Measurements from ENCODE around the gene TCEA2.
A peak's percentile ranks its signal among the peaks of the same experiment; 100 is the strongest.

TCEA2 gene

DNA sequence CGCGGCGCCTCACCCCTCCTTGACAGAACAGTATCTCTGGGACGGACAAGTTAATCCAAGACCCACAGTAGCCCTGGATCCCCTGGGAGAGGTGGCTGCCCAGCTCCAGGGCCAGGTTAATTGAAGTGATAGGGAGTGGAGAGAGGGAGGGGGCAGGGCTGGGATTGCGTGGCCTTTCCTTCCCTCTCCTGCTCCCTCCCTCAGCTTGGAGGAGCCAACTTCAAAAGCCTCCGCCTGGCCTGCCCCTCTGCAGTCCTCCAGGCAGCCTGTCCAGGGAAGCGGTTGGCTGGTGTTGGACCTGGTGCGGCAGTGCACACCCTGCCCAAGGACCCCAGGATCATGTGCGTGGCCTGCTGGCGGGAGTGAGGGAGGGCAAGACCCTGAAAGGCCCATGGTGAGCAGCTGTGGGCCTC lies 27.1 kb upstream of the TCEA2 start, which contains the start of gene C20orf204:
TSS of gene C20orf204 (plus strand) at position 250 of the 413 bp plus-strand sequence. CDS start at position 392, 142 bp downstream.
- DNase-seq (ENCODE audit: low read depth in 2 of 2), result no peak

DNA sequence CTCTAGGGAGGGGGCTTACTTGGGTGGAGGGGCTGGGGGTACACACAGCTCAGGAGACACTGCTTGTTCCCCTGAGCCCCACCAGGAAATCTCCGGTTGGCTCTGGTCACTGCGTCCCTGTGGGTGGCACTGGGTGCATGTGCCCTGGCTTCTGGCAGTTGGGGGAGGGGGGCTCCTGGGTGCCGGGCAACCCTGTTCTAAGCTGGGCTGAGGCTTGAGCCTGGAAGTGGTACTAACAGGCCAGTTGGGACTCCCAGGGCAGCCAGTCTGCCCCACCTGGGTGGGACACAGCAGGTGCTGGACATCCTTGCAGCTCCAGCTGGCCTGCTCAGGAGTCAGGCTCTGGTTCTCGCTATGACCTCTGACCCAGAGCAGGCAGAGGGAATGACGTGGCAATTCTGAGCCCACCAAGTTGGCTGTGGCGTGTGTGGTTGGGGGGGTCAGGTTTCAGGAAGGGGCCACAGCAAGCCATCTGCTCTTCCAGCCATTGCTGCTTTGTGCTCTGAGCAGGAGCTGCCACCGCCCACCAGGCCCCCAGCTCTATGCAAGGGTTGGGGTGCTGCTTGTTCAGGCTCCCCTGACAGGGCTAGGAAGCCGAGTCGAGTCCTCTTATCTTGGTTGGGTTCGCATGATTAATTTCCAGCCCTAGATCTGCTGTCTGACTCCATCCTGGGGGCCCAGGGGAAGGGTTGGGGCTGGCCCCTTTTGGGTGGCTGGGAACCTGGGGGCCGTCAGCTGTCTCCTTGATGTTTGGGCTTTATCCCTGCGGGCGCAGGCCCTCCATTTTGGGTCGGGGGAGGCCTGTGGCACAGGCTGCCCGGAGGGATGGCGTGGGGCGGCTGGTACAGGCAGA lies 26.4 kb upstream of the TCEA2 start:
- DNase-seq (ENCODE audit: low read depth in 2 of 2), result no peak

DNA sequence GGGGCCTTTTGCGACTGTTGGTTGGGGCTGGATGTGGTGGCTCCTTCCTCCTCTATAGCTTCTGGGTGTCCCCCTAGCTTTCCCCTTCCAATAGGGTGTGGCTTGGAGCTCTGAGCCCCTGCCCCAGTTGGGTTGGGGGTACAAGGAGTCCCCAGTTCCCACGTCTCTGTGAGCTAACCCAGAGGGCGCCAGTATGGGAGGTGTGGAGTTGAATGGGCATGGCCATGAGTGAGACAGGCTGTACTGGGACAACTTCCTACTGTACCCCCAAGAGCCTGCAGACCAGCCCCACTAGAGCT lies 25.9 kb upstream of the TCEA2 start:
- DNase-seq (ENCODE audit: low read depth in 2 of 2), result no peak

DNA sequence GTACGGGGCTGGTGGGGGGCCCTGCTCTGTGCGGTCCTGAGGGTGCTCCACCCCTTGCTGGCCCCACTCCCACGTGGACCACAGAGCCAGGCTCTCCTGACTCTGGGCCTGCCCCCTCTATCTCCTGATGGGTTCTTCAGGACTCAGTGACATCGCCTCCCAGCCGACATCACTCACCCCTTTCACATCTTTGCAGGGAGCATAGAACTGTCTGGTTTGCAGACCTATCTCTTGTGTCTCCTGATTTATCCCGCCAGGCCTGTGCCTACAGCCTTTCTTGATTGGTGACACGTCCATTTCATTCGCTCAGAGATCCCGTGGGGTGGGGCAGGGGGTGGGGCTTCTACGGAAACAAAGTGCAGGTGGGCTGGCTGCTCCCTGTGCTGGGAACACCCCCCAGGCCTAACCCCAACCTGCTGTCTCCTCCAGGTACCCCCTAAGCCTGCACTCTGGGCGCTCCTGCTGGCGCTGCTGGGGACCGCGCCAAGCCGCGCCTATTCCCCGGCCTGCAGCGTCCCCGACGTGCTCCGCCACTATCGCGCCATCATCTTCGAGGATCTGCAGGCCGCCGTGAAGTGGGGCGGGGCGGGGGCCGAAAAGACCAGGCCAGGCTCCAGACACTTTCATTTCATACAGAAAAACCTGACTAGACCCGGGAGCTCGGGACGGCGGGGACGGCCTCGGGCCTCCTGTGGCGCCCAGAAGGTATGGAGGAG lies 25.3 kb upstream of the TCEA2 start:
- no peak for DNase-seq (ENCODE audit: low read depth in 2 of 2)

DNA sequence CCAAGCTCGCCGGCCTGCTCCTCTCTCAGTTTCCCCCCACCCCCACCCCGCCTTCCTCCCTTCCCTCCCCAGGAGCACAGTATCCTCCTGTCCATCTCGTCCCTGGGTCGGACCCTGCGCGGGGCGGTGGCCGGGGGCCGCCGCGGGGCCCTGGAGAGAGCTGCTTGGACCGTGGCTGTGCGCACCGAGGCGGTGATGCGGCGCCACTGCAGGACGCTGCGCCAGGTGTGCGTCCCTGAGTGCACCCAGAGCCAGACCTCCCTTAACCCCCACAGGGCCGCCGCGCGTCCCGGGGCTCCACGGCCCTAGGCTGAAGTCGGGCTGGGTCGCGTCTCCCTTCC lies 24.8 kb upstream of the TCEA2 start:
- DNase-seq (ENCODE audit: low read depth in 2 of 2), result no peak

DNA sequence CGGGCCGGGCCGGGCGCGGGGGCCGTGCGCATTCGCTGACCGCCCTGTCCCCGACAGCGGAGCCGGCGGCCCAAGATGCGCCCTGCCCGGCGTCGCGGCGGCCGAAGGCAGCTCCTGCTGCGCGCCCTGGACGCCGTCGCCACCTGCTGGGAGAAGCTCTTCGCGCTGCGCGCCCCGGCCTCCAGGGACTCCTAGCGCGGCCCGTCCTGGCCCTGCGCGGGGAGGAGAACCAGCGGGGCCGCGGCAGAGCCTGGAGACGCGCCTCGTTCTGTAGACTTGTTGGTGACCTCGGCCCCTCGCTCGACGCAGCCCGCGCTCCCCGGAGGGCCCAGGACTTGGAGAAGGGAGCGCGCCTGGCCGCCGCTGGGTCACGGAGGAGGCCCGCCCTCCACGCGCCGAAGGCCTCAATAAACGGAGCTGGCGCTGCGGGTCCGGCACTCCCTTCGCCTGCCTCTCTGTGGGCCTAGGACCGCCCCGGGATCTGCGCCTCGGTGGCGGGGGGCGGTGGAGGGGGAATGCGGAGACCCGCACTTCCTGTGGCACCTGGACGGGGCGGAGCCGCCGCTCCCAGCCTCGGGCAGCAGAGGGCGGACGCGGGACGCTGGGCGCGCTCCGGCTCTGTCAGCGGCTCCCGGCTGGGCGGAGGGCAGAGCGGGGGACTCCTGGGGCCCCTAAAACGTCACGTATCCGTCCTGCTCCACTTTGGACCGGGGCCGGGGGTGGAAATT lies 24.3 kb upstream of the TCEA2 start:
- DNase-seq (ENCODE audit: low read depth in 2 of 2), result peak; percentile 46 to 63

DNA sequence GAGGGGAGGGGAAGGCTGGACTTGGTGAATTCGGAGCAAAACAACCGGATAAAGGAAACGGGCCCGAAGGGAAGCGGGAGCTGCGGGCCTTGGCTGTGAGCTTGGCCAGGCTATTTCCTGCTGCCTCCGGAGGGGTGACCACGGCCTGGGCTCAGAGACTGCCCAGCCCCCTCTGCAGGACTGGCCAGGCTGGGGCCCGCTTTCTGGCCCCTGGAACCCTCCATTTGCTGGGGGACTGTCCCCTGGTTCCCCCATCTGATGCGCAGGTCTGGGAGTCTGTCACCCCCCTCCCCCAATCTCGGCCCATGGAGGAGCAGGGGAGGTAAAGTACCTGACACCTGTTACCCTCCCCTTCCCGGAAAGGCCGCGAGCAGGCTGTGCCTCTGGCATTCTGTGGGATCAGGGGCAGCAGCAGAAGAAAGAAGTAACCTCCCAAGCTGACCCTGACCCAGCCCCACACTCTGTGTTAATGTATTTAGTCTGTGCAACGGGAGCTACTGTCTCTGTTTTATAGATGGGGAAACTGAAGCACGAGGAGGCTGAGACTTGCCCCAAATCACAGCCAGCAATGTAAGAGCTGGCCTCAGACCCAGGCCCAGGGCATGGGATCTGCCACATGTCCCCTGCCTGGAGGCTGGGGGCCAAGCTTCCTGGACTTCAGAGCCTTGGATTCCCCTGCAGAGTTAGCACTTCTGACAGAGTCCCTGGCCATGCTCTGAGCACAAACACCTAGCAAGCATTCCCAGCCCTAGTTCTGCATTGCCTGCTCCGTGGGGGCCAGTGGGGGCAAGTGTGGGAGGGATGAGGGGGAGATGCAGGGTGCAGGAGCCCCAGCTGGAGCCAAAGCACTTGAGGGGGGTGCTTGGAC lies 23.5 kb upstream of the TCEA2 start:
- no peak for DNase-seq (ENCODE audit: low read depth in 2 of 2)

DNA sequence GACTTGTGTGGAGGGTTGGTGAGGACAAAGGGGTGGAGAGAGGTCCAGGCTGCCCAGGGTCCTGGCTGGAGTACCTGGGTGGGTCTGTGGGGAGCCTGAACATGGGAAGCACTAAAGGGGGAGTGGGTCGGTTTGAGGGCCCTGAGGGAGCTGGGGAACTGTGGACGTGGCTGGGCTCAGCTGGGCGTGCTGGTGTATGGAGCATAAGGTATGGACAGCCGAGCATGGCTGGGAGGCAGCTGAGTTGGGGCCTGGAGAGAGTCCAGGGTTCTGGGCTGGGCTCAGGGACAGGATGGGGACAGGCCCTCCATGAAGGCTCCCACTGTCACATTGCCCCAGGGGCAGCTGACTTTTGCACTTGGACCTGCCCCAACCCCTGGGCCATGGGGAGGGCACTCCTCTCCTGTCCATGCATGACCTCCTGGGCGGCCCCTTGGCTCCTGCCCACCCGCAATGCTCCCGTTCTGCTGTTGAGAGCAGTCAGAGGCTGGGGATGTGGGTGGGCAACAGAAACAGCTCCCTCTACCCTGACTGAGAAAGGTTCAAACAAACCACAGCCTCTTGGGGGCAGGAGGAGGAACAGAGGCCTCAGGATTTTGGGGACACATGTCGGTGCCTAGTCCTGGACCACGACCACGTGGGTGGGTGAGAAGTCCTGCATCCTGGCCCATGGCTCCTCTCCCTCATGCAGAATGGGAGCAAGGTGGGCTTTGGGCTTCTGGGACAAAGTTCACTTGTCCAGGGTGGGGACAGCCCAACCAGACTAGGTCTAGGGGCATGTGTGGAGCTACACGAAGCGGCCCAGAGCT lies 22.6 kb upstream of the TCEA2 start:
- no peak for DNase-seq (ENCODE audit: low read depth in 2 of 2)

DNA sequence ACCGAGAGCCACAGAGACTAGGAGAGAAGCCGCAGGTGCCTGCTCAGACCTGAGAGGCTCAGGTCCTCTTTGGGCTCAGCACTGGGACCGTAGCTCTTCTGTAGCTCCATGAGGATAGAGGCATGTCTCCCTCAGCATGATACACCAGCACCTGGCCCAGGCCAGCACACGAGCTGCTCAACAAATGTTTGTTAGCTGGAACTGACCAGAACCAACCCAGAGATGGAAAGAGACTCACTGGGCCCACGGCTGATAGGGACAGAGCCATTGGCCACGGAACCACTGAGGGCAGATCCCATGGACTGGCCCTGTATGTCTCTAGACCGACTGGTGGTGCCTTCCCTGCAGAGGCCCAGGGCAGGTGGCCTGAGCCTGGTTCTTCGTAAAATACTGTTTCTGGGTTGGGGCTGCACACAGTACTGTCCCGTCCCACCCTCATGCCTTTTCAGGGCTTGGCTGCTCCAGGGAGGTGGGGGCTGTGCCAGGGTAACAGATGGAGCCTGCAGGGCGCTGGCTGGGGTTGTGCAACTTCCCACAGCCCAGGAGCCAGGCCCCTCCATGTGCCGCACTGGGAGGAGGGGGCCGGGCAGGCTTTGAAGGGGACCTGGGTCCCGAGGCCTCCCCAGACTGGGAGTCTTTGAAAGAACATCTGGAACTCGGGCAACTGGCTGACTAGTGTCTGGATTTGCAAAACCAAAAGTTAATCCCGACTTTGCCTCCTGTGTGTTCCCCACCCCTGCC lies 21.8 kb upstream of the TCEA2 start:
- no peak for DNase-seq (ENCODE audit: low read depth in 2 of 2)

DNA sequence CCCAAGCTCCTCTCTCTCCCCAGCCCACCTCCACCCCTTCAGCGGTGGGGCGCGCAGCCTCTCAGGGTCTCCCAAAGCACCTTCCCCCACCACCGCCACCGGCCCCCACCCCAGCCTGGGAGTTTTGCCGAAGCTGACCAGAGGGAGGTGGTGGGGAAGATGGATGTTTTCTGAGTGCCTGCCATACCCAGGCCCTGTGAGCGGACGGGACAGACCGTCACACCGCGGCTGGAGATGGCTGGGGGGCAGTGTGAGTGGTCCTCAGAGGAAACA lies 21.3 kb upstream of the TCEA2 start:
- no peak for DNase-seq (ENCODE audit: low read depth in 2 of 2)

DNA sequence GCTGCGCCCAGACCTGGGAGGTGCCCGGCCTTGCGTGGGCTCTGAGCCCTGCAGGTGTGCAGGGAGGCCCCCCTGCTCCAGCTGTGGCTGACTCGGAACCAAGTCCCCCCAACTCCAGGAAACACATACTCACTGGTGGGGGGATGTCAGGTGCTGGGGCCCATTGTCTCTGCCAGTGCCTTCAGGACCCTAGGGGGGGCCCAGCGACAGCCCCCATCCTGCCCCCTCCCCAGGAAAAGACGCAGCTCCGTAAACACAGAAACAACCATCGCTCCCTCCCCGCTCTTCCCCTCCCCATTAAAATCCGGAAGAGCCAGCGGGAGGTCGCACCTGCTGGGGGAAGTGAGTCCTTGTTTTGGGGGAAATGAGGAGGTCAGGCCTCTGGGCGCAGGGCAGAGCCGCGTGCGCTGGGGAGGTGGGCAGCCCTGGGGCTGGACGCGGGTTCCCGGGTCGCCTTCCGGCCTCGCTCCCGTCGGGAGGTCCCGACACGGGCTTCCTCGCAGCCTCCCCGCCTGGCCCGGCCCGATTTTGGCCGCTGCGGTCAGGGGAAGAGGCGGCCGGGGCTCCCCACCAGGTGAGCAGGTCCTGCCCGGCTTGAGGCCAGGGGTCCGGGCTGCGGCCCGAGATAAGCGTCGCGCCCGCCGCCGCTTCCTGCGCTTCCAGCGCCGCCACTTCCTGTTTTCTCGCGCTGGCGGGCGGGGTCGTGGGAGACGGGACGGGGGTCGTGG lies 20.8 kb upstream of the TCEA2 start:
- no peak for DNase-seq (ENCODE audit: low read depth in 2 of 2)

DNA sequence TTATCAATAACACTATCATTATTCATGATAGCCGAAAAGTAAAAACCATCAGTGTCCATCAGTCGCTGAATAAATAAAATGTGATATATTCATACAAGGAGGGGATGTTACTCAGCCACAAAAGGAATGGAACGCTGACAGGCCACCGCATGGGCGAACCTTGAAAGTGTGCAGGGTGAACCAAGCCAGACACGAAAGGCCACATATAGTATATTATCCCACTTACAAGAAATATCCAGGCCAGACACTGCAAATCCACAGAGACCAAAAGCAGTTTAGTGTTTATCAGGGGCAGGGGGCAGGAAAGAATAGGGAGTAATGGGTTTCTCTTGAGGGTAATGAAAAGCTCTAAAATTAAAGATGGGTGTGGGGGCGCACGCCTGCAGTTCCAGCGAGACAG lies 19.2 kb upstream of the TCEA2 start:
- DNase-seq (ENCODE audit: low read depth in 2 of 2), result no peak

DNA sequence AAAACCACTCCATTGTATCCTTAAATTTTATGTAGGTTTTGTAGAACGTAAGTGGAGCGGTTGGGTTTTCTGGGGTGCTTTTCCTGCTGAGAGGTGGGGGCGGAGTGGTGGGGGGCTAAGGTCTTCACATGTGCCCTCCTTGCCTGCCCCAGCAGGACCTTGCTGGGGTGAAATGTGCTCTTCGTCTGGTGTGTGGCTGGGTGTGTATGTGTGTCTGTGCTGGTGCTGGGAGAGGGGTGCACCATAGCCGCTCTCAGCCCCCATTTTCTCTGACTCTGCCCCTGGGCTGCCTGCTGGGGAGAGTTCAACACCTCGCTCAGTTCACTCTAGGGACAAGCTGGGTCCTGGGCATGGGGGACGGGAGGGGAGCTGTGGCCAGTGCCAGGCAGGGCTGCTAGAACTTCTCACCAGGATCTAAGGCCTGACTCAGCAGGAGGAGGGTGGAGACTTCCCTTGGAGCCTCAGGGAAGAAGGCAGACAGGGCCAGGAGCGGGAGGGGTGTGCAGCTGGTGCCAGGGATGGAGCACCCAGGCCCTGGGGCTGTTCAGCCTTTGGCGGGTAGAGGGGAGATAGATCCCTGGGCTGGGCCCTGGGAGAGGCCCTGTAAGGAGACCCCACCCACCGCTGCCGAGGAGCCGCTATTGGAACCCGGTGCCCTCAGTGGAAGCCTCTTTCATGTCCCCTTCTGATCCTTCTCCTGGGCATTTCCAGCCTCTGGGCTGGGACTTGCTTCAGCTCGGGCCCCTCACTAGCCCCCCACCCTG lies 18.3 kb upstream of the TCEA2 start:
- DNase-seq (ENCODE audit: low read depth in 2 of 2), result no peak

DNA sequence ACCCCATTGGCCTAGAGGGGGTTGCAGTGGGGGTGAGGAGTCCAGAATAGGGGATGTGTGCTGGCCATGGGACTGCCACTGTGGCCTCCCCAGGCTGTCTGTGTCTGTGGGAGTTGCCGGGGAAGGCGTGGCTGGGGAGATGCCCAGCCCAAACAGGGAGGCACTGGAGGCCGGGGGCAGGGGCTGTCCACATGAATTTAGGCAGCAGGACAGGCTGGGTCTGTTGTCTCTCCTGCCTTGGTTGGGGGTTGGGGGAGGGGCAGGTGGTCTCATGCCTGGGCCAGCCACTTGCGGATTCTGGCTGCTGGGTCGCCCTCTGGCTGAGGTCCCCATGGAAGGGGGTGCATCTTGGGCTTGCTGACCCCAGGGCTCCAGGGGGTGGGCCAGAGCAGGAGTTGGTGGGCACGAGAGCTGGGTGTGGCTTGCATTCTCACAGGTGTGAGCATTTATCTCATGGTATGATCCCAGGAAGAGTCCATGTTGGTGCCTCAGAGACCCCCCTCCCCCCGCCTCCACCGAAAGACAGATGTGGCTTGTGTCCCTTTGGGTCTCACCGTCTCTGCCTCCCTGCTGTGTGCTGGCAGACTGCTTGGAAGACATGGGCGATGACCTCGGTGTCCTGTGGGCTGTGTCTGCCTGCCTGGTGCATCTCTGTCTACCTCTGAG lies 17.5 kb upstream of the TCEA2 start:
- DNase-seq (ENCODE audit: low read depth in 2 of 2), result no peak

DNA sequence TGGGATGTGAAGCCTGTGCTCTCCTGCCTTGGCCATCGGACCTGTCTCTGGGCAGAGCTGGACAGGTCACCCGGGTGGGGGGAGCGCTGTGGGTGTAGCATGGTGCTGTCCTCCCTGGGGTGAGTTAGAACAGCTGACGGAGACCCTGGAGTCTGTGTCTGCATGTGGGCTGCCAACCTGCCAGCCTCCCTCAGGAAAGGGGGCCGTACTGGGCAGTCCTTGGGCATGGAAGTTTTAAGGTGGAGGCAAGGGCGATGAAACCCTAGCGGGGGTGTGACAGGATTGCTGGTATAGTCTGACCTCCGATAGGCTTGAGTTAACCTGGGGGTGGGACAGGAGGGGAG lies 16.0 kb upstream of the TCEA2 start:
- DNase-seq (ENCODE audit: low read depth in 2 of 2), result no peak

DNA sequence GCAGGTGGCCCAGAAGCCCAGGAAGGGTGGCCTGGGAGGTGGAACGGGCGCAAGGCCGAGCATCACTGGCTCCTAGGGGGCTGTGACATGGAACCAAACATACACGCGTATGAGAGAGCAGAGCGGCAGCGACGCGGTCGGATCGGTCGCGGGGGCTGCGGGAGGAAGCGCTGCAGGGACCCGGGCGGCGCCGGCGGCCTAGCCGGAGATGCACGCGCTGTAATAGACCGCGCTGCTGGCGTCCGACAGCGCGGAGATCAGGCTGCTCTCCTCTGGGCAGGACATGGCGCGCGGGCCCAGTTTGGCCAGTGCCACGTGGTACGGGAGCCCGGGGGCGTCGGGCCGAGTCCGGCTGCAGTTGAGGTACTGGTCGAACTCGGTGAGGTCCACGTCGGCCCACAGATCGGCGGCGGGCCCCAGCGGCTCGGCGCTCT lies 15.0 kb upstream of the TCEA2 start:
- no peak for DNase-seq (ENCODE audit: low read depth in 2 of 2)

DNA sequence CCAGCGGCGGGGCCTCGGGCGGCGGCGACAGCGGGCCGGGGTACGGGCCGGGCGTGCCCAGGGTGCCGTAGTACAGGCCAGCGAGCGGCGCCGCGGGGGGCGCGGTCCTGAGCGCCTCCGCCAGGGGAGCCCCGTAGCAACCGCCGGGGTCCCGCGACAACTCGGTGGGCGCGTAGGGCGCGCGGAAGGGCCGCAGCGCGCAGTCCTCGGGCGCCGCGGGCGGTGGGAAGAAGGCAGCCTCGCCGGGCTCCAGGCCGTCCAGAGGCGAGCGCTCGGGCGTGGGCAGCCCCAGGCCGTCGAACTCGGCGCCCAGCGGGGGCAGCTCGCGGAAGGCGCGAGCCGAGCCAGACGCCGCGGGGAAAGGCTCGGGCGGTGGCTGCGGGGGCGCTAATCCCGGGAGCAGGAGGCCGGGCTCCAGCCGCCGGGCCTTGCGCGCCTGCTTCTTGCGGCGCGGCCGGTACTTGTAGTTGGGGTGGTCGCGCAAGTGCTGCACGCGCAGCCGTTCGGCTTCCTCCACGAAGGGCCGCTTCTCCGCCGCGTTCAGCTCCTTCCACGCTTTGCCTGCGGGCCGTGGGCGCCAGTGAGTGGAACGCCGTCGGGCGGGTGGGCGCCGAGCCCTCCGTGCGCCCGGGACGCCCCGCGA lies 14.5 kb upstream of the TCEA2 start:
- no peak for DNase-seq (ENCODE audit: low read depth in 2 of 2)

Measured in stimulated activated CD4-positive, alpha-beta T cell treated with anti-CD3 and anti-CD28 coated beads, Interleukin-1b, Interleukin-23, amount 100 ng/mL, for 1 hour (primary cell).